SK-N-MC (cell line): ENCODE data around the gene SOX6.

ENCODE experiments used
- EZH2 ChIP-seq: fragments of 200-600 bp; sonication (generic); IDR thresholded peaks from one replicate; pipeline ENCODE4 v1.6.1; 2017; ENCODE audit warnings: antibody characterized with exemption
- FOXP2 ChIP-seq: optimal IDR thresholded peaks from 2 replicates; pipeline ENCODE3; 2011; ENCODE audit warnings: mild to moderate bottlenecking, moderate library complexity; ENCODE audit not compliant: insufficient read depth; ENCODE audit errors: extremely low read length, control extremely low read depth
- POLR2AphosphoS5 ChIP-seq: IDR thresholded peaks from 2 replicates; pipeline ENCODE4 v1.6.1; 2012; ENCODE audit warnings: mild to moderate bottlenecking, low read depth, low read length, borderline replicate concordance

DNA sequence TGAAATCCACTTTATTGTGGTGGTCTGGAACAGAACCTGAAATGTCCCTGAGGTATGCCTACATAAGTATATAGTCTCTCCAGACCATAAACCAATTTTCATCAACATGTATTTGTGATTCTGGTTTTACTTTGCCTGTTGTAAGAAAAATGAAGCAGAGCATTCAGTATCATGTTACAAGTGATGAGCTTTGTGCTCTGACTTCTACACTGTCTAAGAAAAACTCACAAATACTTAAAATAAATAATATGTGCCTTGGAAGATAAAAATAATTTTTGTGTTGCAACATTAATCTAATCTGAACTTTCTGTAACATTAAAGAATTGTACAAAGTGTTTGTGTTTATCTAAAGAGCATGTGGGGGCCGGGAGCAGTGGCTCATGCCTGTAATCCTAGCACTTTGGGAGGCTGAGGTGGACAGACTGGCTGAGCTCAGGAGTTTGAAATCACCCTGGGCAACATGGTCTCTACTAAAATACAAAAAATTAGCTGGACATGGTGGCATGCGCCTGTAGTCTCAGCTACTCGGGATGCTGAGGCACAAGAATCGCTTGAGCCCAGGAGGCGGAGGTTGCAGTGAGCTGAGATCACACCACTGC lies 219.5 kb downstream of the SOX6 start:
- TF ChIP-seq EZH2, result no peak
- TF ChIP-seq FOXP2, result no peak
- no peak for TF ChIP-seq POLR2AphosphoS5
